NCI-H446 treated with DMSO at 0.1 percent for 48 hours (cell line): ENCODE results near the gene MYO3B.

Experiments used
- DNase-seq: peaks from one replicate; lab custom pipeline; 2025; lab: John Stamatoyannopoulos, UW

Gene MYO3B

DNA sequence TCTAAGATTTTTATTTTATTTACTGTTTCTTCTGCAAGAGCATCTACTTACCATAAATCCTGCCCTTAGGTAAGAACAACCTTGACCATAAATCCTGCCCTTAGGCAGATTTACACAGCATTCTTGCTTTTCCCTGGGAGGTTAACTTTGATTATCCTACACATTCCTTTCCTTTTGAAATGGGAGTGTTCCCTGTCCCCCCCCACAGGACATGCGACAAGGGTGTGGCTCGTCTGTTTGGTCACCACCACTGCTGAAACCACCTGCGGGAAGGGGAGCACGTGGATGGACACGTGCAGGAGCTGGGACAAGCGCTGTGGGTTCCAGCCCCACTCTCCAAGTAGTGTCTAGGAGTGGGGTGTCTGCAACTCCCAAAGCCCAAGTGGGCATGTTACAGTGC, 297.9 kb downstream of the MYO3B start:
- no peak for DNase-seq

DNA sequence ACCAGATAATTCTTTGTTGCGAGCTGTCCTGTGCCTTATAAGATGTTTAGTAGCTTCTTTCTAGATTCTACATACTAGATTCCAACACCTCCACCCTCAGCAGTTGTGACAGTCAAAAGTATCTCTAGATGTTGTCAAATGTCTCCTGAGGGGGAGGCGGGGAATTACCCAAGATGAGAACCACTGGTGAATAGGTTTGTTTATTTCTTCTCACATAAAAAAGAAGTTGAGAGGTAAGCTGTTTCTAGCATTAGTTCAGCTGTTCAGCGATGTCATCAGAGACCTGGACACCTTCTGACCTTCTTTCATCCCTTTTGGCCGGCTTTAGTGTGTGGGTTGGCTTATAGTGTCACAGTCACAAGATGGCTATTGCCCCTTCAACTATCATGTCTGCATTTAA, 299.7 kb downstream of the MYO3B start:
- DNase-seq: no peak

DNA sequence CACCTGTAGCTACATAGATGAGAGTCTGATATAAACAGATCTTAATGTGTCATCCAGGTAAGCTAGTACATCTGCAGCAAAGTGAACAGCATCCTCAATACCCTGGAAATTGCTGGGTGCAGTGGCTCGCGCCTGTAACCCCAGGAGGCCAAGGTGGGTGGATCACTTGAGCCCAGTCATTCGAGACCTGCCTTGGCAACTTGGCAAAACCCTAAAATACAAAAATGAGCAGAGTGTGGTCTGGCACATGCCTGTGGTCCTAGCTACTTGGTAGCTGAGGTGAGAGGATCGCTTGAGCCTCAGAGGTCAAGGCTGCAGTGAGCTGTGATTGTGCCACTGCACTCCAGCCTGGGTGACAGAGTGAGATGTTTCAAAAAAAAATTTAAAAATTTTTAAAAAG, 303.3 kb downstream of the MYO3B start:
- no peak for DNase-seq

- DNase-seq: no peak
Measured at GRCh38 chr2:170484552-170484951, 306.6 kb downstream of the MYO3B start.

- no peak for DNase-seq
Measured at GRCh38 chr2:170485254-170486026, 307.5 kb downstream of the MYO3B start.

DNA sequence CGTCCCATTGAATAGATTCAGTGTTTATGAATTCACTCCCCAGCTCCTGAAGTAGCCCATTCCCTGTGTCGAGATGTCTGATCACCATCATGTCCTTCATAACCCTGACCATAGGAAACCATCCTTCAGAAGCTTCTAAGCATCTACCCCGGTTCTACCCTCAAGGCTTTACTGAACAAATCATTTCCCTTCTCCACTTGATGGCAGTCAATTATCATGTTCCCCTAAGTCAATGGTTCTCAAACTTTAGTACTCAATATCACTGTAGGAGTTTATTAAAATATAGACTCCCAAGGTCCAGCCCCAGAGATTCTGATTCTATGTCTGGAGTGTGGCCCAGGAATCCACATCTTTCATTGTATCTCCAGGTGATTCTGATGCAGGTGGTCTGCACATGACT, 308.8 kb downstream of the MYO3B start:
- DNase-seq: no peak

GRCh38 chr2:170488807-170489206, 310.9 kb downstream of the MYO3B start:
- no peak for DNase-seq

DNA sequence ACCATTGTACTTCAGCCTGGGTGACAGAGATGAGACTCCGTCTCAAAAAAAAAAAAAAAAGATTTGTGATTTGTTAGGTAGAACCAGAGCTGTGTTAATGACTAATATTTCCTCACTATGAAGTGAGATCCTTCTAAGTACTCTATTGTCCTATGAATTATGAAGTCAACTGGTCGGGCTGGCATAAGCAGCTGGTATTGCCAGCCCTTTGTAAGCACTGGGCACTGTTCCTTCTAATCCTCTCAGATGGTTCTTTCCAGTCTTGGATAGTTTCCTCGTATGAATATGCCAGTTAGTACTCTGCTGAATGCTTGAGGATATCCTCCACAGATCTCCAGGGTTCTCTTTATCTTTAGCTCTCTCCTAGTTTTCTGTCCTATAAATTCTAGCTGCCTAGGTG, 314.1 kb downstream of the MYO3B start:
- peak; percentile 38 for DNase-seq

DNA sequence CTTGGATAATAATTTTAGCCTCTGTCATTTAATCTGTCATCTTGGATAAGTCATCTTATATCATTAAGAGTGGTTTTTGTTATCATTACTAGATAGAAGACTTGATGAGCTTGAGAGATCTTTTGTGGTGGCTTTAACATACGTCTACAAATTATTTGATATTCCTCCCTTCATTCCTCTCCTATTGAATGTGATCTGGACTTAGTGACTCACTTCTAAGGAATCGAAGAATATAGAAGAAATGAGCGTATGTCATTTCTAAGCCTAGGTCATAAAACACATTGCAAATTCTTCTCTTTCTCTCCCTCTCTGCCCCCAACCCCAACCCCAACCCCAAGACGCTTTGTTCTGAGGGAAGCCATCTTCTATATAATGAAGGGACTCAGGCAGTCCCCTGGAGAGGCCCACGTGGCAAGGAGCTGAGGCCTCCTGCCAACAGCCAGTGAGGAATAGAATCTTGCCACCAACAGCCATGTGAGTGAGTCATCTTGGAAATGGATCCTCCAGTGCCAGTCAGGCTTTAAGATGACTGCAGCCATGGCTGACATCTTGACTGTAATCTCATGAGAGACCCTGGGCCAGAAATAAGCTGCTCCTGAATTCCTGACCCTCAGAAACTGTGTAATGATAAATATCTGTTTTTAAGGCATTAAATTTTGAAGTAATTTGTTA, 315.6 kb downstream of the MYO3B start:
- peak; percentile 18 for DNase-seq

DNA sequence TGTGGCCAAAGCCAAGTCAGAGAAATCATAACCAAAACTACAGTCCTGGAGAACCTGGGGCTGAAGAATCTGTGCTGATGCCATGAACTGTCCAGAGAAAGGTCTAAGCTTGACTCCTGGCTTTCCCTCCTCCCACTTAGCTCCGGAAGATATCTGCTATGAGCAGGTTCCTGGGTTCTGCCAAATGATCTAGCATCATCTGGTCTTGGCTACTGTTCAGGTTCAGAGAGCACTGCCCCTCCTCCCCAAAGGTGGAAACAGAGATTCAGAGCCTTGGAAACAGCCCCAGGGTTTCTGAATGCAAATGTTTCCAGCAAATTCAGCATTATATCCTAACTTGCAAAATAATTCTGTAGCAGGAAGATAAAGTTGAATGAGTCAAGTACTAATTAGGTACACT, 317.9 kb downstream of the MYO3B start:
- DNase-seq: peak; percentile 7

- DNase-seq: no peak
Measured at GRCh38 chr2:170498619-170499018, 320.7 kb downstream of the MYO3B start.

DNA sequence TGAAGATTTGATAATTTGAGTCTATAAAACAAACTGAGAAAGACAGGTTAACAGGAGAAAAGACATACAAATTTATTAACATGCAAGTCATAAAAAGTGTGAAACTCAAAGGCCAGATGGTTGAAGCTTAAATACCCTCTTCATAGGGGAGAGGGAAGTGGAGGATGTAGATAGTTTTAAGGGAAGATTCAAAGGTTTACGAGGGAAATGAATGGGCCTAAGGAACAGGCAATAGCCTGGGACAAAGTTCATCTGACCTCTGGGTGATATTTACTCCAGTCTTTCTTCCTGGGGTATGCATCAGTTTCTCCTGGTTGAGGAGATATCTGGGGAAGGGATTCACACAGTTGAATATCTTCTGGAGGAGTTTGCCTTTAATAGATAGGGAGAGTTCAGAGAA, 322.2 kb downstream of the MYO3B start:
- no peak for DNase-seq

GRCh38 chr2:170500770-170501169, 322.8 kb downstream of the MYO3B start:
- no peak for DNase-seq

GRCh38 chr2:170501421-170502043, 323.6 kb downstream of the MYO3B start:
- no peak for DNase-seq

GRCh38 chr2:170502361-170503130, 324.6 kb downstream of the MYO3B start:
- no peak for DNase-seq

- DNase-seq: no peak
Measured at GRCh38 chr2:170503563-170503962, 325.6 kb downstream of the MYO3B start.

DNA sequence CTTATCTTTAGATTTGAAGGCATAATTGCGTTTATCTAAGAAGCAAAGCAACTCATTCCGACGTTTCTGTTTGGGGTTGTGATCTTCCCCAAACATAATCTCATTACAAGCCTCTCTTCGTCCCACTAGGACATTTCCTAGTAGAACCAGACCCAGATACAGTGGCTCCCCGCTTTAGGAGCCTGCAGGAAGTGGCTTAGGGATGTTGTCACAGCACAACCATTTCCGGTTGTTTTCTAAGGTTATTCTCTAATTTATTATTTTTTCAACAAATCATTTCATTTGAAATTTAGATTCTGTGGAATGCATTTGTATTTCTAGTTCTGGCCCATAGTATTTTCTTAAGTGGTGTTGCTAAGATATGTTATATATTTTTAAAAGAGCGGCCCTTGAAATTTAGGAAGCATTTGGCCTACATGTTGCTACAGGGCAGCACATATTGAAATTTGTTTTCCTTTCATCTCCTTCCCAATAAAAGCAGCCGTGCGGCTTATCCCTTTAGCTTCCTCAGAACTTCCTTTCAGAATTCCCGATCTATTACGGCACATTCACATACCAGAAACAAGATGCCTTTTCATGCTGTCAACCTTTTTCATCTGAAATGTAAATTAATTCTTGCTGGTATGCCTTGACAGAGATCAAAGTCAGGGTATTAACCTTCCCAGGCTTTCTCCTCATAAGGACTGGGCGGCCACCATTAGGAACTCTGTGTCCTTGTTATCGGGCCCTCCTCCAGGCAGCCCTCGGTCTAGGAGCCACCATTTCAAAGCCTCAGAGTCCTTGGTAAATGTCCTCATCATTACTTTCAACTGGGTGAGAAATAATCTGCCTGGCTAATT, 326.2 kb downstream of the MYO3B start:
- no peak for DNase-seq

GRCh38 chr2:170504810-170505145, 326.8 kb downstream of the MYO3B start:
- DNase-seq: no peak

DNA sequence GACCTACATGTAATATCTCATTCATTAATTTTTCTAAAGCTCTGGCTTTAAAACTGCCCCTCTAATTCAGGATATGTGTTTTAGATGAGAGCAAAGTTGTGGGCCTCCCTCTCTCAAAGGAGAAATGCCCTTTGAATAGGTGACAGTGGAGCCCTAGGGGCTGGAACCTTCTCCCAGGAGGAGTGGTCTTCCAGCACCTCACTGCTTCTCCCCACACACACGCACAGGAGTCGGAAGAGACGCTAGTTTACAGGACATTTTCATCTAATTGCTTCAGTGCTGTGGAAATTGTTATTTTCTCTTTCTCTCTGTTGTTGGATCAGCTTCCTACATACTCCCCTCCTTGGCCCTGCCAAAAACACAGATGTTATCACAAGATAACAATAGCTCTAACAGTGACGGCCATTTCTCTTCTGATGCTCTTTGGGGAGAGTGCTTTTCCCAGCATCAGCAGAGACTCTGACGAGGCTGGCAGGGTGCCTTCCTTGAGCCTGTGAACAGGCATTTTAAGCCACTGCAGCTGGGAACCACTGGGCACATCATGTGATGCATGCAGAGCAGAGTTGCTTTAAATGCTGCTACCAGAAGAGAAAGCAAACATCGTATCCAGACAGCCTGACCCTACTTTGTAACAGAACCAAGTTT, 327.8 kb downstream of the MYO3B start:
- DNase-seq: no peak

DNA sequence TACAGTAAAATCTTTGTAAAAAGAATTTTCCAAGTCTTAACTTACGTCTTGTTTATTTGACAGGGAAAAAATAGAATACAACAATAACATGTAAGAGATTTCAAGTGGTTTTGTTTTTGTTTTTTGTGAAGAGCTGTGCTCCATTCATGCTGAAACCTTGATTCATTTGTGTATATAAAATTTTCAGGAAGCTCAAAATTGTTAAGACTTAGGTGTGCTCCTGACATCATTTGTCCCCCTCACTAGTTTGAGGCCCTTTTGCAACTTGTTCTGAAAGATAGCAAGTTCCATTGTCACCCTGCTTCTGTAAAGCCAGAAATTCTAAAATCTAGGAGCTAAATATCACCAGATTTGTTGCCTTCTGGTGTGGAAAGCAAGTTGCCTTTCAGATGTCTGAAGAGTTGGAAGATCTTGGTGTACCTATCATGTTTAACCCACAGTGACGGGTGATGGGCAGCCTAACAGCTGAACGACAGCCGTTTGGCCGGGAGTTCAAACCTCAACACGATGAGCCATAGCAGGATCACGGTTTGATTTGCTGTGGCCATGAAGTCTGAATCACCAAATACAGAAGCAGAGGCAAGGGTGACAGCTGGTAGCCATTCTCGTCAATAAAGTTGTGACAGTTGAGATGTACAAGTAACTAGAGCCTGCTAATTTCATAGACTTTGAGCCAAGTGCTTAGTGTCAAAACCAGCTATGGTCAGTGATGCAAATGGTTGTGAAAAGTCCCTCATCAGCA, 331.7 kb downstream of the MYO3B start:
- peak; percentile 67 for DNase-seq
